Measurements from ENCODE around the gene DGKG.

DNA sequence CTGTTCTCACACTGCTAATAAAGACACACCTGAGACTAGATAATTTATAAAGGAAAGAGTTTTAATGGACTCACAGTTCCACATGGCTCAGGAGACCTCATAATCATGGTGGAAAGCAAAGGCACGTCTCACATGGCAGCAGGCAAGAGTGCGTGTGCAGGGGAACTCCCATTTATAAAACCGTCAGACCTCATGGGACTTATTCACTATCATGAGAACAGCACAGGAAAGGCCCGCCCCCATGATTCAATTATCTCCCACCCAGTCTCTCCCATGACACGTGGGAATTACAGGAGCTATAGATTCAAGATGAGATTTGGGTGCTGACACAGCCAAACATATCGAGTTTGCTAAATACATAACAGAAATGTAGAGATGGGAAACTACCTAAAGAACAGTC is 39.5 kb upstream of the DGKG start:
- TF ChIP-seq, protein P1, sequence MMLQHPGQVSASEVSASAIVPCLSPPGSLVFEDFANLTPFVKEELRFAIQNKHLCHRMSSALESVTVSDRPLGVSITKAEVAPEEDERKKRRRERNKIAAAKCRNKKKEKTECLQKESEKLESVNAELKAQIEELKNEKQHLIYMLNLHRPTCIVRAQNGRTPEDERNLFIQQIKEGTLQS (IDR thresholded peaks at IDR 0.05; ENCODE audit: insufficient read depth, low read depth, low read length): no peak
- TF ChIP-seq RAD21 (IDR thresholded peaks at IDR 0.05 in 1 of 2, conservative IDR thresholded peaks at IDR 0.05 in 1 of 2; ENCODE audit: low read depth in 2 of 2, low read length in 2 of 2) (no peak), CHD2 (IDR thresholded peaks at IDR 0.05; ENCODE audit: low read length) (no peak), RFX5 (IDR thresholded peaks at IDR 0.05; ENCODE audit: borderline replicate concordance, low read depth, low read length) (no peak)
- TF ChIP-seq, protein P2, sequence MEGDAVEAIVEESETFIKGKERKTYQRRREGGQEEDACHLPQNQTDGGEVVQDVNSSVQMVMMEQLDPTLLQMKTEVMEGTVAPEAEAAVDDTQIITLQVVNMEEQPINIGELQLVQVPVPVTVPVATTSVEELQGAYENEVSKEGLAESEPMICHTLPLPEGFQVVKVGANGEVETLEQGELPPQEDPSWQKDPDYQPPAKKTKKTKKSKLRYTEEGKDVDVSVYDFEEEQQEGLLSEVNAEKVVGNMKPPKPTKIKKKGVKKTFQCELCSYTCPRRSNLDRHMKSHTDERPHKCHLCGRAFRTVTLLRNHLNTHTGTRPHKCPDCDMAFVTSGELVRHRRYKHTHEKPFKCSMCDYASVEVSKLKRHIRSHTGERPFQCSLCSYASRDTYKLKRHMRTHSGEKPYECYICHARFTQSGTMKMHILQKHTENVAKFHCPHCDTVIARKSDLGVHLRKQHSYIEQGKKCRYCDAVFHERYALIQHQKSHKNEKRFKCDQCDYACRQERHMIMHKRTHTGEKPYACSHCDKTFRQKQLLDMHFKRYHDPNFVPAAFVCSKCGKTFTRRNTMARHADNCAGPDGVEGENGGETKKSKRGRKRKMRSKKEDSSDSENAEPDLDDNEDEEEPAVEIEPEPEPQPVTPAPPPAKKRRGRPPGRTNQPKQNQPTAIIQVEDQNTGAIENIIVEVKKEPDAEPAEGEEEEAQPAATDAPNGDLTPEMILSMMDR (IDR thresholded peaks at IDR 0.05; ENCODE audit: control extremely low read depth in 1 of 3, insufficient read depth in 1 of 3, low read depth in 1 of 3, low read length in 3 of 3): no peak
